SK-N-SH (cell line): ENCODE measurements around the gene MPST. TPM values are rescaled to one million over a fixed set of nuclear protein-coding genes. Genes with fewer than 3 reads are reported as not detected.

Source experiments
- CTCF ChIA-PET: fragments of 300-600, 350-600 bp; formaldehyde crosslinking; extraction: SDS; loops from one replicate; lab custom pipeline; 2021; lab: Yijun Ruan, JAX
- POLR2A ChIA-PET: fragments of 350-600 bp; sonication (Branson Sonifier 250); formaldehyde crosslinking; extraction: SDS; loops from one replicate; lab custom pipeline; 2020; ENCODE audit warnings: antibody characterized with exemption, inconsistent platforms; lab: Yijun Ruan, JAX
- DNase-seq: peaks from one replicate; pipeline ENCODE4 v3.0.0; 2012
- H2AFZ ChIP-seq: fragments of 200-600 bp; sonication (generic); 2 replicates; pipeline ENCODE4 v1.8.1; 2016; ENCODE audit warnings: antibody characterized with exemption, mild to moderate bottlenecking, low read depth
- H3F3A ChIP-seq: fragments of 200-600 bp; sonication (generic); replicated peaks from 2 replicates; pipeline ENCODE3; 2016; ENCODE audit warnings: antibody characterized with exemption, mild to moderate bottlenecking; ENCODE audit not compliant: insufficient read depth
- H3K27ac ChIP-seq, 2 experiments: fragments of 200-500 bp in 1 of 2; fragments of 200-600 bp in 1 of 2; sonication (Bioruptor generic) in 1 of 2; sonication (generic), shearing (Covaris generic) in 1 of 2; 2 replicates each; pipeline versions ENCODE4 v1.5.1 to v1.6.1; 2014 to 2016; ENCODE audit warnings: low read depth in 2 of 2, inconsistent platforms in 1 of 2, low read length in 1 of 2, mild to moderate bottlenecking in 1 of 2, mixed read lengths in 1 of 2
- H3K27me3 ChIP-seq: fragments of 200-600 bp; sonication (generic), shearing (Covaris generic); 2 replicates; pipeline ENCODE4 v1.6.1; 2016; ENCODE audit warnings: mixed run types; ENCODE audit not compliant: insufficient read depth
- H3K36me3 ChIP-seq, 2 experiments: fragments of 200-500 bp in 1 of 2; fragments of 200-600 bp in 1 of 2; sonication (Bioruptor generic) in 1 of 2; sonication (generic) in 1 of 2; replicated peaks in 1 of 2; 2 replicates each; pipeline versions ENCODE3 to v1.5.1; 2014 to 2016; ENCODE audit warnings: low read length in 1 of 2, mild to moderate bottlenecking in 1 of 2; ENCODE audit not compliant: insufficient read depth in 2 of 2, control insufficient read depth in 1 of 2
- H3K4me1 ChIP-seq, 2 experiments: fragments of 200-500 bp in 1 of 2; fragments of 200-600 bp in 1 of 2; sonication (Bioruptor generic) in 1 of 2; sonication (generic), shearing (Covaris generic) in 1 of 2; 2 replicates each; pipeline versions ENCODE4 v1.5.1 to v1.6.1; 2014 to 2016; ENCODE audit warnings: low read depth in 1 of 2, low read length in 1 of 2, mixed run types in 1 of 2; ENCODE audit not compliant: insufficient read depth in 2 of 2, control insufficient read depth in 1 of 2
- H3K4me2 ChIP-seq: fragments of 200-600 bp; sonication (generic), shearing (Covaris generic); 2 replicates; pipeline ENCODE4 v1.6.1; 2017; ENCODE audit warnings: mixed run types
- H3K4me3 ChIP-seq, 2 experiments: fragments of 200-500 bp in 1 of 2; fragments of 200-600 bp in 1 of 2; sonication (Bioruptor generic) in 1 of 2; sonication (generic), shearing (Covaris generic) in 1 of 2; 2 replicates each; pipeline versions ENCODE4 v1.5.1 to v1.8.1; 2014 to 2016; ENCODE audit warnings: low read depth in 2 of 2, inconsistent platforms in 1 of 2, low read length in 1 of 2, mild to moderate bottlenecking in 1 of 2, mixed read lengths in 1 of 2, moderate library complexity in 1 of 2
- H3K79me2 ChIP-seq: fragments of 200-600 bp; sonication (generic); 2 replicates; pipeline ENCODE4 v1.8.1; 2017; ENCODE audit warnings: mild to moderate bottlenecking; ENCODE audit not compliant: insufficient read depth
- H3K9ac ChIP-seq: fragments of 200-600 bp; sonication (generic); 2 replicates; pipeline ENCODE4 v1.6.1; 2017; ENCODE audit warnings: mixed run types
- H3K9me2 ChIP-seq: fragments of 200-600 bp; sonication (generic); 2 replicates; pipeline ENCODE4 v1.6.1; 2017; ENCODE audit warnings: mixed run types
- H3K9me3 ChIP-seq: fragments of 200-600 bp; sonication (generic); 2 replicates; pipeline ENCODE4 v1.6.1; 2017; ENCODE audit warnings: mixed run types, mild to moderate bottlenecking, moderate library complexity
- H4K20me1 ChIP-seq: fragments of 200-600 bp; sonication (generic); 2 replicates; pipeline ENCODE4 v1.6.1; 2017; ENCODE audit warnings: mild to moderate bottlenecking, mixed run types; ENCODE audit not compliant: insufficient read depth
- CTCF ChIP-seq: fragments of 200-600 bp; sonication (generic); IDR thresholded peaks from 2 replicates; pipeline ENCODE4 v1.6.1; 2017; ENCODE audit warnings: antibody characterized with exemption, mild to moderate bottlenecking, moderate library complexity
- FOXM1 ChIP-seq: IDR thresholded peaks from 2 replicates; pipeline ENCODE4 v1.4.0; 2012; ENCODE audit warnings: low read depth, mild to moderate bottlenecking
- GABPA ChIP-seq: IDR thresholded peaks from 2 replicates; pipeline ENCODE4 v1.4.0; 2012; ENCODE audit warnings: low read depth, mild to moderate bottlenecking
- GATA2 ChIP-seq: sonication (generic); formaldehyde crosslinking; IDR thresholded peaks from 2 replicates; pipeline ENCODE4 v1.5.0; 2020; ENCODE audit warnings: mild to moderate bottlenecking, missing genetic modification reagents
- MXI1 ChIP-seq: IDR thresholded peaks from 2 replicates; pipeline ENCODE4 v1.6.1; 2012; ENCODE audit warnings: mild to moderate bottlenecking, low read depth, low read length, improper control_type of control experiment
- RAD21 ChIP-seq: IDR thresholded peaks from 2 replicates; pipeline ENCODE4 v1.6.1; 2012; ENCODE audit warnings: mild to moderate bottlenecking, low read length
- RCOR1 ChIP-seq: fragments of 150-350 bp; IDR thresholded peaks from 2 replicates; pipeline ENCODE4 v1.6.1; 2017; ENCODE audit warnings: antibody characterized with exemption, low read length
- SIN3A ChIP-seq: IDR thresholded peaks from 2 replicates; pipeline ENCODE4 v1.6.1; 2012; ENCODE audit warnings: low read depth, mild to moderate bottlenecking, low read length, moderate library complexity, borderline replicate concordance
- USF1 ChIP-seq: IDR thresholded peaks from 2 replicates; pipeline ENCODE4 v1.4.0; 2012; ENCODE audit warnings: low read depth, borderline replicate concordance
- ZBTB33 ChIP-seq: IDR thresholded peaks from 2 replicates; pipeline ENCODE4 v1.4.0; 2012; ENCODE audit warnings: low read depth, borderline replicate concordance
- WGBS: methylation state at CpG from one replicate; pipeline ENCODE4 v1.1.6; 2017; ENCODE audit warnings: low lambda C conversion rate; 5-methylcytosine and 5-hydroxymethylcytosine counted together
- polyA plus RNA-seq, 3 experiments: library from polyadenylated mRNA; depleted of rRNA; stranded (reverse); fragments of >200 nt; gene quantifications; 2 replicates each; pipeline ENCODE4 v1.2.3, GENCODE V29; 2012

The MPST gene
- polyA plus RNA-seq, 1 of the 3 experiments (the other 2 are of a cell fraction), result 60.4 TPM

- no peak overlapping the region for H3K9ac ChIP-seq
- H4K20me1 ChIP-seq, result no peaks in the 10 kb centered on the region
- ChIA-PET CTCF (interaction anchor here (0.6 to 1.0 kb wide), 2 partner anchors 14 to 197 kb away, joined by 3 to 5 read pairs; no protein-coding TSS in a partner anchor), POLR2A (no interaction called here)
- no peak for DNase-seq
- peaks cover 7% of the 10 kb centered on the region; the same call in 1 of the 2 replicates for H3K27me3 ChIP-seq
- H3K4me2 ChIP-seq, result no peak overlapping the region
- H2AFZ ChIP-seq, result no peak overlapping the region
- H3K79me2 ChIP-seq, result no peaks in the 10 kb centered on the region
- no peaks in the 10 kb centered on the region for H3K36me3 ChIP-seq
- H3K9me3 ChIP-seq, result no peaks in the 10 kb centered on the region
- H3K4me1 ChIP-seq, result no peaks in the 10 kb centered on the region
- WGBS, result 59% methylated on average over 10 of the region's 10 CpGs
- no peak overlapping the region for H3K27ac ChIP-seq
- TF ChIP-seq ZBTB33 (no peak), CTCF (no peak), FOXM1 (no peak), GABPA (no peak), MXI1 (no peak), SIN3A (no peak), USF1 (no peak), RCOR1 (no peak)
- no peaks in the 10 kb centered on the region for H3K9me2 ChIP-seq
- no peaks in the 10 kb centered on the region for H3F3A ChIP-seq
- no peak overlapping the region for H3K4me3 ChIP-seq
Observed at GRCh38 chr22:36985211-36985889, 34.2 kb upstream of the MPST start.

- Histone ChIP-seq H3F3A (no peaks in the 10 kb centered on the region), H3K9ac (no peak overlapping the region), H3K4me1 (no peaks in the 10 kb centered on the region), H3K9me3 (no peaks in the 10 kb centered on the region), H2AFZ (no peak overlapping the region), H3K27me3 (peaks cover 13% of the 10 kb centered on the region; the same call in 1 of the 2 replicates), H3K4me3 (no peak overlapping the region; a peak in 1 of 4 replicates), H3K36me3 (no peaks in the 10 kb centered on the region), H3K4me2 (no peak overlapping the region), H3K27ac (no peak overlapping the region), H4K20me1 (no peaks in the 10 kb centered on the region), H3K9me2 (no peaks in the 10 kb centered on the region), H3K79me2 (no peaks in the 10 kb centered on the region)
- no peak for TF ChIP-seq GATA2 (CRISPR knock-in tag)
- TF ChIP-seq RAD21, result 0 out of 2 replicates have a peak, but pooled peaks have one; percentile 5
- peak; percentile 61 for TF ChIP-seq CTCF
- DNase-seq, result no peak
- WGBS, result 51% methylated on average over 8 of the region's 8 CpGs
- ChIA-PET POLR2A (no interaction called here), CTCF (interaction anchor here (1.0 to 1.5 kb wide), 3 partner anchors 9 to 32 kb away, joined by 3 to 5 read pairs (median 3); no protein-coding TSS in a partner anchor)
Observed at GRCh38 chr22:36986242-36986821, 33.2 kb upstream of the MPST start.
